ENCODE measurements around the gene ARHGEF6.

DNA sequence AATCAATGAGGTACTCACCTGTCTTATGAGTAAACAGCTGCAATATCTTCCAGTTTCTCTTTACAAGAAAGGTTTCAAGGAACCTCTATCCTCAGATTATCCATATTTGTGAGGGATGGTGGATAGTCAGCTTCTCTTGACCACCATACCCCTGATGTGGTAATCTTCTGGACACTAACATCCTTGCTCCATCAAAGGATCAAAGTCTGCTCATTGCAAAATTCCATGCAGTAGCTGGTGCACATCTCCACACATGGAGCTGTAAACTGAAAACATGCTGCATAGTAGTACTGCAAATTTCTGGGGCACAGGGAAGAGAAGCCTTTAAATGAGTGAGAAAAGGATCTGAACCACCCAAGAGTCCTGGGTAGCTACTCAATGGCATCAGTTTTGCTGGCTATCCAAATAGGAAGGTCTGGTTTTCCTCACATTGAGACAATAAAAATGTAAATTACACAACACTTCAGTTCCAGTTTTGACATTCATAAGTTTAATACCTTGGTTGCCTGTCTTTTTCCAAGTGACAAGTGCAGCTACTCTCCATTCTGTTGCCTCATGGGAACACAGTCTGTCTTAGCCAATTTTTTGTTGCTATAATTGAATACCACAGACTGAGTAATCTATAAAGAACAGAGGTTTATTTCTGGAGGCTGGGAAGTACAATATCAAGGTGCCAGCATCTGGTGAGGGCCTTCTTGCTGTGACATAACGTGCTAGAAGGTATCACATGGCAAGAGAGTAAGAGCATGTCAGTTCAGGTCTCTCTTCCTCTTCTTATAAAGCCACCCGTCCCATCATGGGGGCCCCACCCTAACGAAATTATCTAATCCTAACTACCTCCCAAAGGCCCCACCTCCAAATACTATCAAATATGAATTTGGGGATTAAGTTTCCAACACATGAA, 34.4 kb upstream of the ARHGEF6 start:
- TF ChIP-seq, protein P1, sequence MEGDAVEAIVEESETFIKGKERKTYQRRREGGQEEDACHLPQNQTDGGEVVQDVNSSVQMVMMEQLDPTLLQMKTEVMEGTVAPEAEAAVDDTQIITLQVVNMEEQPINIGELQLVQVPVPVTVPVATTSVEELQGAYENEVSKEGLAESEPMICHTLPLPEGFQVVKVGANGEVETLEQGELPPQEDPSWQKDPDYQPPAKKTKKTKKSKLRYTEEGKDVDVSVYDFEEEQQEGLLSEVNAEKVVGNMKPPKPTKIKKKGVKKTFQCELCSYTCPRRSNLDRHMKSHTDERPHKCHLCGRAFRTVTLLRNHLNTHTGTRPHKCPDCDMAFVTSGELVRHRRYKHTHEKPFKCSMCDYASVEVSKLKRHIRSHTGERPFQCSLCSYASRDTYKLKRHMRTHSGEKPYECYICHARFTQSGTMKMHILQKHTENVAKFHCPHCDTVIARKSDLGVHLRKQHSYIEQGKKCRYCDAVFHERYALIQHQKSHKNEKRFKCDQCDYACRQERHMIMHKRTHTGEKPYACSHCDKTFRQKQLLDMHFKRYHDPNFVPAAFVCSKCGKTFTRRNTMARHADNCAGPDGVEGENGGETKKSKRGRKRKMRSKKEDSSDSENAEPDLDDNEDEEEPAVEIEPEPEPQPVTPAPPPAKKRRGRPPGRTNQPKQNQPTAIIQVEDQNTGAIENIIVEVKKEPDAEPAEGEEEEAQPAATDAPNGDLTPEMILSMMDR (IDR thresholded peaks at IDR 0.05; ENCODE audit: low read depth, low read length, poor library complexity, severe bottlenecking) = no peak
- no peak for TF ChIP-seq EZH2phosphoT487 (IDR thresholded peaks at IDR 0.05; ENCODE audit: borderline replicate concordance, low read length)
